ENCODE measurements around the gene MCF2L. TPM values are rescaled to one million over a fixed set of nuclear protein-coding genes. Genes with fewer than 3 reads are reported as not detected.

MCF2L gene
- polyA plus RNA-seq, 1 donor from 2014 or later: 88.0 TPM

DNA sequence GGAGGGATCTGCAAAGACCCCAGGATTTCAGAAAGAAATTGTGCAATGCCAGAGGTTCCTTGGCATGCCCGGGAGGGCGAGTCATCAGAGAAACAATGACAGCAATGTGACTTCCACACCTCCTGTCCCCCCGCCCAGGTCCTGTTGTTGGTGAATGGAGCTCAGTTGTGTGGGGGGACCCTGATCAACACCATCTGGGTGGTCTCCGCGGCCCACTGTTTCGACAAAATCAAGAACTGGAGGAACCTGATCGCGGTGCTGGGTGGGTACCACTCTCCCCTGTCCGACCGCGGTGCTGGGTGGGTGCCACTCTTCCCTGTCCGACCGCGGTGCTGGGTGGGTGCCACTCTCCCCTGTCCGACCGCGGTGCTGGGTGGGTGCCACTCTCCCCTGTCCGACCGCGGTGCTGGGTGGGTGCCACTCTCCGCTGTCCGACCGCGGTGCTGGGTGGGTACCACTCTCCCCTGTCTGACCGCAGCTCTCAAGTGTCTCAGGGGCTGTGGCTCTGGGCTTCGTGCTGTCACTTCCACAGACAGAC lies 148.4 kb downstream of the MCF2L start:
- Histone ChIP-seq H3K9me3 (ENCODE audit: low read length) (no peaks in the 10 kb centered on the region), H3K9me2 (ENCODE audit: insufficient read depth, low read length) (no peaks in the 10 kb centered on the region), H4K20me1 (ENCODE audit: insufficient read depth) (no peaks in the 10 kb centered on the region), H3K36me3 (ENCODE audit: insufficient read depth, low read length) (no peaks in the 10 kb centered on the region), H3K79me2 (replicated peaks; ENCODE audit: insufficient read depth, low read length) (no peaks in the 10 kb centered on the region), H3K4me3 (ENCODE audit: low read length) (no peak overlapping the region), H3K27ac (ENCODE audit: low read length) (no peak overlapping the region), H2AFZ (ENCODE audit: low read depth, low read length) (no peak overlapping the region), H3F3A (ENCODE audit: insufficient read depth, low read length, poor library complexity, severe bottlenecking) (no peaks in the 10 kb centered on the region), H3K9ac (ENCODE audit: low read length) (no peak overlapping the region), H3K27me3 (ENCODE audit: insufficient read depth, low read depth, low read length) (no peaks in the 10 kb centered on the region), H3K4me2 (ENCODE audit: low read length) (no peak overlapping the region)
- no peak for TF ChIP-seq EP300 (conservative IDR thresholded peaks at IDR 0.05; ENCODE audit: poor library complexity, severe bottlenecking)
- no peak for TF ChIP-seq SMC3 (conservative IDR thresholded peaks at IDR 0.05; ENCODE audit: poor library complexity)
- TF ChIP-seq POLR2AphosphoS5 (IDR thresholded peaks at IDR 0.05): no peak
- TF ChIP-seq, protein P1, sequence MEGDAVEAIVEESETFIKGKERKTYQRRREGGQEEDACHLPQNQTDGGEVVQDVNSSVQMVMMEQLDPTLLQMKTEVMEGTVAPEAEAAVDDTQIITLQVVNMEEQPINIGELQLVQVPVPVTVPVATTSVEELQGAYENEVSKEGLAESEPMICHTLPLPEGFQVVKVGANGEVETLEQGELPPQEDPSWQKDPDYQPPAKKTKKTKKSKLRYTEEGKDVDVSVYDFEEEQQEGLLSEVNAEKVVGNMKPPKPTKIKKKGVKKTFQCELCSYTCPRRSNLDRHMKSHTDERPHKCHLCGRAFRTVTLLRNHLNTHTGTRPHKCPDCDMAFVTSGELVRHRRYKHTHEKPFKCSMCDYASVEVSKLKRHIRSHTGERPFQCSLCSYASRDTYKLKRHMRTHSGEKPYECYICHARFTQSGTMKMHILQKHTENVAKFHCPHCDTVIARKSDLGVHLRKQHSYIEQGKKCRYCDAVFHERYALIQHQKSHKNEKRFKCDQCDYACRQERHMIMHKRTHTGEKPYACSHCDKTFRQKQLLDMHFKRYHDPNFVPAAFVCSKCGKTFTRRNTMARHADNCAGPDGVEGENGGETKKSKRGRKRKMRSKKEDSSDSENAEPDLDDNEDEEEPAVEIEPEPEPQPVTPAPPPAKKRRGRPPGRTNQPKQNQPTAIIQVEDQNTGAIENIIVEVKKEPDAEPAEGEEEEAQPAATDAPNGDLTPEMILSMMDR (IDR thresholded peaks at IDR 0.05; ENCODE audit: poor library complexity, severe bottlenecking): no peak
- no peak for TF ChIP-seq REST (IDR thresholded peaks at IDR 0.05; ENCODE audit: borderline replicate concordance)
- TF ChIP-seq EZH2 (IDR thresholded peaks at IDR 0.05; ENCODE audit: borderline replicate concordance, insufficient read depth, low read length, poor library complexity, severe bottlenecking): no peak
- TF ChIP-seq RAD21 (conservative IDR thresholded peaks at IDR 0.05): no peak
- TF ChIP-seq MXI1 (conservative IDR thresholded peaks at IDR 0.05; ENCODE audit: poor library complexity, severe bottlenecking): no peak
- TF ChIP-seq TAF1 (IDR thresholded peaks at IDR 0.05; ENCODE audit: low read depth): no peak

DNA sequence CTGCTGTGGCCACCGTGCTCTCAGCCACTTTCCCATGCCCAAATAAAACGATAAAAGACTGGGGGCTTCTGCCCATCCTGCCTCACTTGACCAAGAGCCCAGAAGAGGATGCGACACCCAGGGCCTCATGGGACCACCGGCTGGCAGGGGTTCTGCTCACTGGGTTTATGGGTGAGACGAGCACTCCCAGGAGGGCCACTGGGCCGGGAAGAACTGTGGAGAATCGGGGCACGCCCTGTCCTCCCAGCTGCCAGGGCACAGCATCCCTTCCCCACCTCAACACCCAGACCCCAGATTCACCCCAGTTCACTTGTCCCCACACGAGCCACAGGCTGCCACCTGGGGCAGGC lies 148.9 kb downstream of the MCF2L start:
- no peaks in the 10 kb centered on the region for H3K79me2 ChIP-seq (replicated peaks; ENCODE audit: insufficient read depth, low read length)
- H3F3A ChIP-seq (ENCODE audit: insufficient read depth, low read length, poor library complexity, severe bottlenecking): no peaks in the 10 kb centered on the region

More for the DNA sequence above, 148.9 kb downstream of the MCF2L start:
- no peak overlapping the region for H3K4me3 ChIP-seq (ENCODE audit: low read length)
- no peak overlapping the region for H3K9ac ChIP-seq (ENCODE audit: low read length)
- H3K9me2 ChIP-seq (ENCODE audit: insufficient read depth, low read length): no peaks in the 10 kb centered on the region
- TF ChIP-seq EP300 (conservative IDR thresholded peaks at IDR 0.05; ENCODE audit: poor library complexity, severe bottlenecking) (no peak), SMC3 (conservative IDR thresholded peaks at IDR 0.05; ENCODE audit: poor library complexity) (no peak), REST (IDR thresholded peaks at IDR 0.05; ENCODE audit: borderline replicate concordance) (no peak), RAD21 (conservative IDR thresholded peaks at IDR 0.05) (no peak), MXI1 (conservative IDR thresholded peaks at IDR 0.05; ENCODE audit: poor library complexity, severe bottlenecking) (no peak), TAF1 (IDR thresholded peaks at IDR 0.05; ENCODE audit: low read depth) (no peak), EZH2 (IDR thresholded peaks at IDR 0.05; ENCODE audit: borderline replicate concordance, insufficient read depth, low read length, poor library complexity, severe bottlenecking) (no peak), POLR2AphosphoS5 (IDR thresholded peaks at IDR 0.05) (no peak)
- TF ChIP-seq, protein P1 (IDR thresholded peaks at IDR 0.05; ENCODE audit: poor library complexity, severe bottlenecking): no peak
- no peak overlapping the region for H3K27ac ChIP-seq (ENCODE audit: low read length)
- H2AFZ ChIP-seq (ENCODE audit: low read depth, low read length): no peak overlapping the region
- no peaks in the 10 kb centered on the region for H3K36me3 ChIP-seq (ENCODE audit: insufficient read depth, low read length)
- no peaks in the 10 kb centered on the region for H3K27me3 ChIP-seq (ENCODE audit: insufficient read depth, low read depth, low read length)
- no peaks in the 10 kb centered on the region for H4K20me1 ChIP-seq (ENCODE audit: insufficient read depth)
- no peak overlapping the region for H3K4me2 ChIP-seq (ENCODE audit: low read length)
- no peaks in the 10 kb centered on the region for H3K9me3 ChIP-seq (ENCODE audit: low read length)

Data from neural cell (in vitro differentiated cells).